Measurements from ENCODE around the gene ATG3.

DNA sequence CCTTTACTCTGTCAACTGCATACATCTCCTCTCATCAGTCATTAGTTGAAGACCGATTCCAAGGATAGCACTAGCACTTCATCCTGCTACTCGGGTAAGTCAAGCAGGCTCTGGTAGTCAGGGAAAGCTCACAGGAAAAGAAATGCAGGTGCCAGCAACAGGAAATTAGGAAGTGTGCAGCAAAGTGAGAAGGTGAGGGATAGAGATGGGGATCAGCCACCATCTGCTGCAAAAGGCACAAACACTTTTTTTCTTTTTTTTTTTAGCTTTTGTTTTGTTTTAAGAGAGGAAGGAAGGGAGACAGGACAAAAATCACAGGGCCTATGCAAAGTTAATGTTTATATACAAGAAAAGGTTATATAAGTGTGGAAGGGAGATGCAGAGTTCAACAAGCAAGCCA, 53.5 kb downstream of the ATG3 start:
- TF ChIP-seq, protein P1, sequence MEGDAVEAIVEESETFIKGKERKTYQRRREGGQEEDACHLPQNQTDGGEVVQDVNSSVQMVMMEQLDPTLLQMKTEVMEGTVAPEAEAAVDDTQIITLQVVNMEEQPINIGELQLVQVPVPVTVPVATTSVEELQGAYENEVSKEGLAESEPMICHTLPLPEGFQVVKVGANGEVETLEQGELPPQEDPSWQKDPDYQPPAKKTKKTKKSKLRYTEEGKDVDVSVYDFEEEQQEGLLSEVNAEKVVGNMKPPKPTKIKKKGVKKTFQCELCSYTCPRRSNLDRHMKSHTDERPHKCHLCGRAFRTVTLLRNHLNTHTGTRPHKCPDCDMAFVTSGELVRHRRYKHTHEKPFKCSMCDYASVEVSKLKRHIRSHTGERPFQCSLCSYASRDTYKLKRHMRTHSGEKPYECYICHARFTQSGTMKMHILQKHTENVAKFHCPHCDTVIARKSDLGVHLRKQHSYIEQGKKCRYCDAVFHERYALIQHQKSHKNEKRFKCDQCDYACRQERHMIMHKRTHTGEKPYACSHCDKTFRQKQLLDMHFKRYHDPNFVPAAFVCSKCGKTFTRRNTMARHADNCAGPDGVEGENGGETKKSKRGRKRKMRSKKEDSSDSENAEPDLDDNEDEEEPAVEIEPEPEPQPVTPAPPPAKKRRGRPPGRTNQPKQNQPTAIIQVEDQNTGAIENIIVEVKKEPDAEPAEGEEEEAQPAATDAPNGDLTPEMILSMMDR (conservative IDR thresholded peaks at IDR 0.05): no peak
- TF ChIP-seq ZFX (IDR thresholded peaks at IDR 0.05): no peak
